Measurements from ENCODE around the gene PIK3R2.
"Not testable (repeated sequence)": the region's sequence is repeated elsewhere in the genome, so short reads cannot be mapped to it uniquely, and the experiment has no call there.

PIK3R2 gene

GRCh38 chr19:18205200-18205892, 52.4 kb downstream of the PIK3R2 start:
- DNase-seq: peak; percentile 48

GRCh38 chr19:18206018-18206417, 53.1 kb downstream of the PIK3R2 start:
- no peak for DNase-seq

- peak; percentile 6 for DNase-seq
Observed at GRCh38 chr19:18208098-18208951, 55.4 kb downstream of the PIK3R2 start.

GRCh38 chr19:18209912-18210311, 56.9 kb downstream of the PIK3R2 start:
- not testable (repeated sequence) for DNase-seq

GRCh38 chr19:18211683-18212082, 58.7 kb downstream of the PIK3R2 start:
- DNase-seq: no peak

- DNase-seq: no peak
Observed at GRCh38 chr19:18214779-18215433, 61.9 kb downstream of the PIK3R2 start.

DNA sequence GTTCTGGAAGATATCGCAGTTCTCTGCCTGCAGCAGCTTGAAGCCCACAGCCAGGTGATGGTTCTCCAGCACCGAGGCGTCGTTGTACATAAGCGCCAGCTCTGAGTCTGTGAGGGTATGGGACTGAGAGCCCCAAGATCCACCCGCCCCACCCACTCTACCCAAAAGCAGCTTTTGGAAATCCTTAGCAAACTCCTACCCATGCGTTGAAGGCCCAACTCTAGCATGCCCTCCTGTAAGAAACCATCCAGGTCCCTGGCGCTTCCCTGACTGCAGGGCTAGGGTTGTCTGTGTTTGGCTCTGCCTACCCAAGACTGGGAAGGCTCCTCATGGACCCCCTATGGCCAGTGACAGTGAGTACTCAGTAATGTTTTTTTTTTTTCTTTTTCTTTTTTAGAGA, 63.8 kb downstream of the PIK3R2 start:
- no peak for DNase-seq

GRCh38 chr19:18218159-18218558, 65.2 kb downstream of the PIK3R2 start:
- DNase-seq: no peak

- DNase-seq: no peak
Observed at GRCh38 chr19:18218600-18218999, 65.6 kb downstream of the PIK3R2 start.
